Activated T-cell treated with anti-CD3 and anti-CD28 coated beads, Interleukin-2, amount 50 U/mL, for 48 hours (primary cell): ENCODE measurements around the gene TMEM273.
A peak's percentile ranks its signal among the peaks of the same experiment; 100 is the strongest.
"Not testable (repeated sequence)": the region's sequence is repeated elsewhere in the genome, so short reads cannot be mapped to it uniquely, and the experiment has no call there.

Experiments
- DNase-seq, 2 experiments: peaks; one replicate each; pipeline ENCODE4 v3.0.0-alpha.2; 2020

The TMEM273 gene

GRCh38 chr10:49204119-49204518 is 15.9 kb upstream of the TMEM273 start:
- no peak for DNase-seq

DNA sequence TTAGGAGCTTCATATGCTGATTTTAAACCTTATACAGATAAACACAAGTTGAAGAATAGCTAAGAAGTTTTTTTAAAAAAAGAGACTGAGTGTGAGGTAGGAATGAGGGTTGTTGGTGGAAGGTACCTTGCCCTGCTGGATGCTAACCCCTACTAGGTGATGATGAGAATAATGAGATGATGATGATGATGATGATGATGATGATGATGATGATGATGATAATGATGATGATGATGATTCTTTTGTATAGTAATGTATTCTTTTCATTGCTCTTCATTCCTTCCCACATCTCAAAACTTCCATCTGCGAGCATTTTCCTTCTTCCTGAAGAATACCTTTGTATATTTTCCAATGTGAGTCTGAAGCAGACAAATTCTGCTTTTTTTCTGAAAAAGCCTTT is 14.1 kb upstream of the TMEM273 start:
- no peak for DNase-seq

- no peak for DNase-seq
Measured at GRCh38 chr10:49200854-49201253, 12.7 kb upstream of the TMEM273 start.

DNA sequence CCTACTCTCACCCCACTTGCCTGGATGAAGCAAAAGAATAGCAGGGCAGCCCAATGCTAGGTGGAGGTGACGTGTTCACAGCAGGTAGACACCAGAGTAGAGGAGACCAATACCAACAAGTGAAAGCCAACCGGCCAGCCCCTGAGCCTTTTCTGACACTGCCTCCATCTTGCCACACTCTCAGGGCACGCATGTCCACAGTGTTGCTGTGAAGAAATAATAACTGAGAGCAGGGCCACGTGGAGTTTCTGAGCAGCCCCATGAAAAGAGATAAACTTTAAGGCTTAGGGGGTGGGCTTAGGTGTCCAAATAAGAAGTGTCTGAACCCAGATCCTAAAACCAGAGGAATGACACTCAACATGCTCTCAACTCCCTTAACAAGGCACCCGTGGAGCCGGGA is 9.0 kb upstream of the TMEM273 start:
- DNase-seq: no peak

DNA sequence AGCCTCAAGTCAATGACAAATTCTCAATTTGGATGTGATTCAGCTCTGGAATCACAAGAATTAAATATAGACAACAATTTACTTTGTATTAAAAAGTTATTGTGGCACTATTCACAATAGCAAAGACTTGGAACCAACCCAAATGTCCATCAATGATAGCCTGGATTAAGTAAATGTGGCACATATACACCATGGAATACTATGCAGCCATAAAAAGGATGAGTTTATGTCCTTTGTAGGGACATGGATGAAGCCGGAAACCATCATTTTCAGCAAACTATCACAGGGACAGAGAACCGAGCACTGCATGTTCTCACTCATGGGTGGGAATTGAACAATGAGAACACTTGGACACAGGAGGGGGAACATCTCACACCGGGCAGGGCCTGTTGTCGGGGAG is 7.7 kb upstream of the TMEM273 start:
- not testable (repeated sequence) for DNase-seq

DNA sequence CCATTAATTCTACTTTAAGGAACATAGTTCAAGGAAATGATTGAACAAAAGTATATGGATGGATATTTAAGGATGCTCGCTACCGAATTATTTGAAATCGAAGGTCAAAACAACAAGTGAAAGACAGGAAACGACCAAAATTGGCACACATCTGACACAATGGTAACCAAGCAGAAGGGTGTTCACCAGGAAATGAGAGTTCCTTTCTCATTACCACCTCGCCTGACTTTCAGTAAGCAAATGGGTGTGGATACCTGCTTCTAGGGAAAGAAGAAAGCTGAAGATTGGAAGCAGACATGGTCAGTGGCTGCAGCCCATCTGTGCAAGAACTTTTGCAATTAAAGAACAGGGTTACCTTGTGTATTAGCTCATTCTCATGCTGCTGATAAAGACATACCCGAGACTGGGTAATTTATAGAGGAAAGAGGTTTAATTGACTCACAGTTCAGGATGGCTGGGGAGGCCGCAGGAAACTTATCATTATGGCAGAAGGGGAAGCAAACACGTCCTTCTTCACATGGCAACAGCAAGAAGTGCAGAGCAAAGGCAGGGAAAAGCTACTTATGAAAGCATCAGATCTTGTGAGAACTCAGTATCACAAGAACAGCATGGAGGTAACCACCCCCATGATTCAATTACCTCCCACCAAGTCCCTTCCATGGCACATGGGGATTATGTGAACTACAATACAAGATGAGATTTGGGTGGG is 6.2 kb upstream of the TMEM273 start:
- no peak for DNase-seq

DNA sequence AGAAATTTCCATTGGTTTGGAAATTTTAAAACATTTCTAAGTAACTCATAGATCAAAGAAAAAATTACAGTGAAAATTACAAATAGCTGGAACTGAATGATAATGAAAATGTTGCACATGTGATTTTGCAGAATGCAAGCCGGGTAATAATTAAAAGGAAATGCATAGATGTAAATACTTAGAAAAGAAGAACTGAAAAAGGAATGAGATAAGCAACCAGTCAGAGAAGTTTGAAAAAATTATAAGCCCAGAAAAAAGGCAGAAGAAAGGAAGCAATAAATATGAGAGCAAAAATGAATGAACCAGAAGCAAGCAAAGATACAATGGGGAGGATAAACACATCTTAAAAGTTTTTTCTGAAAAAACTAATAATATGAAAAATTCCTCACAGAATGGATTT is 3.2 kb upstream of the TMEM273 start:
- DNase-seq: no peak

DNA sequence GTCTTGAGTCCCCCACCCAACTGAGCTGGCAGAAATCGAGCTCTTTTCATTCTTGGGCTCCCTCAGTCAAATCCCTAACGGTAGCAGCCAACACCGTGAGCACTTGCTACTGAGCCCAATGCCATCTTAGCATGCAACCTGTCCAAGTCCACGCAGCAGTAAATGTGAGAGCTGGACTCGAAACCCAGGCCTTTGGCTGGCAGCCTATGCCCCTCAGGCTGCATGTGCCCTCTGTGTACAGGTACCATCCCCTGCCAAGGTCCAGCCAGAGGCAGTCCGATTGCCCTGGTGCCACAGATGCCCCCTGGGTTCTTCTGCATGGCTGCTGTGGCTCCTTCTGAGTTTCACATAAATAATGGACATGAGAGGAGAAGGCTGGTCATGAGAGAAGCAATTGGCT is 1.2 kb upstream of the TMEM273 start:
- DNase-seq: no peak

DNA sequence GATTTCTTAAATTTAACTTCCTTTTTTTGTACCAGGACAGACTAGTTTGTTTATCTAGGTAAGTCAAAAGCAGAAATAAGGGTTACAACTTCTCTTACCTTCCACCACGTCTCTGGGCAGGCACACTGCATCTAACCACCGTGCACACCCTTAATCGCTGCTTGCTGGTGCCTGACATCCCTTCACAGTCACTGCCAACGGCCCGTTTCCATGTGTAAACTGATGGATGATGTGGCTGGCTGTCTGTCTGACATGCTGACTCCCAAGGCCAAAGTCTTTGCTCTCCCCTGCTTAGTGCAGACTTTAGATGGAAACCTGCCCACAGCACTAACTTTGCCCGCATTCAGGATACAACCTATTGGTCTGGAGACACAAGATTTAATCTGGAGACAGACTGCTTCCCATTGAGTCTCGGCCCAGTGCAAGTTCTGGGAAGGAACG is 1.1 kb downstream of the TMEM273 start:
- DNase-seq: peak in 1 of 2 experiments; percentile 16

DNA sequence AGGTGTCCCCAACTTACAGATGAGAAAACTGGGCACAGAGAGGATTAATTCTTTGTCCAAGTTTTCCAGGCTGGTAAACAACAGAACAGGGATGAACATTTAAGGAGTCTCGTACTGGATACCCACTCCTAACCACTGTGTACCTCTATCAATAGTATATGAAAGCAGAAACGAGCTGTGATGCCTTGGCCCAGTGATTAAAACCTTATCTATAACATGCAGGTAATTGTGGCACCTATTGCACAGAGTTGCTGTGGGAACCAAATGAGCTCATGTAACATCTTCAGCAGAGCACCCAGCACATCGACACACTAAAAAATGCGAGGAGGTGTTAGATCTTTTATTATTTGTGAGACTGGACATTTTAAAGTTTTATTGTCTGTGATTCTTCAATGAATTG is 1.6 kb downstream of the TMEM273 start:
- DNase-seq: no peak

GRCh38 chr10:49185213-49185612 is 3.0 kb downstream of the TMEM273 start:
- DNase-seq: no peak

DNA sequence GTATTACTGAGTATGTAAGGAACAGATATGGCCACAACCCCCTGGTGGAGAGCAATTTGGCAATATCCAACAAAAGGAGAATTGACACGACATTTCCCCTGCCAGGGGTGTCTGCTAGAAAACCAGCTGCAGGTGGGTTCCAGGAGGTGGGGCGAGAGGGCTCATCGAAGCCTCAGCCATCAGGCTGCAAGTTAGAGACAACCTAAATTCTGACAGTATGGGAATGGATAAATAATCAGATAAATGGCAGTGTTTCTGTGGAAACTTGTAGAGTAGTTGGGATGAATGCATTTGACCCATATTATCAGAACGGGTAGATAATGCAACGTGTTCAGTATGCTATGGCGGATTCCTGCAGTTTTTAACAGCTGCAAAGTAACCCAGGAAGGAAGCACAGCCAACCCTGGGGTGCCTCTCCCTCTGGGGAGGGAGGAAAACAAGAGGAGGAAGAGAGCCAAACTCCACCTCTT is 3.5 kb downstream of the TMEM273 start:
- no peak for DNase-seq

- DNase-seq: peak in 1 of 2 experiments; percentile 53
Measured at GRCh38 chr10:49183596-49184542, 4.3 kb downstream of the TMEM273 start.

- DNase-seq: no peak
Measured at GRCh38 chr10:49182776-49183175, 5.4 kb downstream of the TMEM273 start.

DNA sequence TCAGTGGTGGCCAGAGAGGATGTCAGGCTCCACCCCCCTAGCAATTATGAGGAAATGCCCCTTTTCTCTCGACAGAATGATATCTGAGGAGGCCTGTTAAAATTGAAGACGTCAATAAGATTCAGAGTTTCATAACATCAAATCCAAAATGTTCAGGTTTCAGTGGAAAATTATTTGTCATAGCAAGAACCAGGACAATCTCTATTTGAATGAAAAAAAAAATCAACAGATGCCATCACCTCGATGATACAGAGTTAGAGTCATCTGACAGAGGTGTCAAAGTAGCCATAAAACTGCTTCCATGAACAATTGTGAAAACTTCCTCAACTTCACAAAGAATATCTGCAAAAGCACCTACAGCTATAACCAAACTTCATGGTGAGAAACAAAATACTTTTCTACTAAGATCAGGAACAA is 7.7 kb downstream of the TMEM273 start:
- DNase-seq: no peak

DNA sequence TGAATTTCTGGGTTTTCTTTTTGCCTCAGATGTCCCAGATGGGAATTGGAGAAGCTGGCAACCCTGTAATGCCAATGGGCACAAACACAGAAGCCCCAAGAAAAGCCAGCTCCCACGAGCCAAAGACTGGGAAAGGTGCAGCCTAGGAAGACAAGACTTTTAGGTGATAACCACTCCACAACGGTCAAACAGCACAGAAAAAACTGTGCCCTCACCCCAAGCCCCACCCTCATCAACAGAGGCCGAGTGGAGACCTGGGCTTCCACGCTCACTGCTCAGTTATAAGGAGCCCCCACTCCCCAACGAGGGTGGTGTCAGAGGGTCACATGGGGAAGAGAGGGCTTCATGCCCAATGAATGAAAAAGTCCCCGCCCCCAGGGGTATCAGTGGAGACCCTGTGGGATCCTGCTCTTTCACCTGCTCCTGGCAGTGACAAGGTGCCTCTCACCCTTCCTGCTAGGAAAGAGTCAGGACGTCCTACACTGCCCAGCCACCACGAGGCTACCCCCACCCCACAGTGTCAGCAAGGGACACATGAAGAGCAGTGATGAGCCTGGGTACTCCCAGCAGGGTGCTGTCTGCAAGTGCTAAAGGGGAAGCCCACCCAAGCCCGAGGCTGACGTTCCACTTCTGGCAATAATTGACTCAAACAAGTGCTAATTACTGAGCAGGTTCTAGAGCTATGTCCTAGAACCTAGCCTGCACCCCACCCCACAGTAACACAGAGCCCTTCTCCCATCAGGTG is 8.3 kb downstream of the TMEM273 start:
- DNase-seq: peak; percentile 51 to 59

- peak in 1 of 2 experiments; percentile 20 for DNase-seq
Measured at GRCh38 chr10:49178489-49179471, 9.4 kb downstream of the TMEM273 start.

DNA sequence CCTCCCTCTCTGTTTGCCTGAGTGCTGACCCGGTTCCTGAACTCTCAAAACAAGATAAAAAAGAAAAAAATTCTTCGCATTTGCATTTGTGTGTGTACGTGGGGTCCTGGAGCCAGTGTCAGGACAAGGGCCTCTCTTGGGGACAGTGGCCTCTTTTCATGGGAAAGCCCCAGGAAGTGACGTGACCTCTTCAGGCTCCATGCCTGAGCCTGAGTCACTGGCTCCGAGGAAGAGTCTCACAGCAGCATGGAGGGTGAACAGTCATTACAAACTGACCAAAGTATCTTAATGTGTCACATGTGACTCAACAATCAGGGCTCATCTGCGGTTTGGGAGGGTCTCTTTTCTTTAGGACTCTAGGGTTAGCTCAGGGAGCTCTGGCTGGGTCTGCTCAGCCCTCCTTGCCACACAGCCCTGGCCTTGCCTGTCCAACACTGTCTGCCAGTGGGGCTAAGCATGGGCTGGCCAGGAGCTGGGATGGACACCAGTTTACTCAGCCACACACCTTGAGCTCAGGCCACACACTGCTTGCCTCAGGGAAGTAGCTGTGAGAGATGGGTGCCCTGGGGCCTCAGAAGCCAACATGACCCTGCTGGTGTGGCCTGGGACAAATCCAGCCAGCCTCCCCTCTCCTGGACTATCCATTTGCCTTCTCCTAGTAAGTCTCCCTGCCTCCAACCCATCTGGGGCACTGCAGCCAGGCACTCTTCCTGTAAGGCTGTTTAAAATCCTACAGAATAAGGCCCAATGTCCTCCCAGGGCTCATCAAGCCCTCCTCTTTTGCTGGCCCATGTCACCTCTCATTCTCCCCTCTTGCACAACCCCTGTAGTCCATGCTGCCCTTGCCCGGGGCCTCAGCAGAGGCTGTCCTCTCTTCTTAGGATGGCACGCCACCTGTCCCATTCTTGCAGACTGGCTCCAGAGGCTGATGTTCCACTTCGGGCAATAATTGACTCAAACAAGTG is 10.5 kb downstream of the TMEM273 start:
- peak; percentile 79 to 83 for DNase-seq

DNA sequence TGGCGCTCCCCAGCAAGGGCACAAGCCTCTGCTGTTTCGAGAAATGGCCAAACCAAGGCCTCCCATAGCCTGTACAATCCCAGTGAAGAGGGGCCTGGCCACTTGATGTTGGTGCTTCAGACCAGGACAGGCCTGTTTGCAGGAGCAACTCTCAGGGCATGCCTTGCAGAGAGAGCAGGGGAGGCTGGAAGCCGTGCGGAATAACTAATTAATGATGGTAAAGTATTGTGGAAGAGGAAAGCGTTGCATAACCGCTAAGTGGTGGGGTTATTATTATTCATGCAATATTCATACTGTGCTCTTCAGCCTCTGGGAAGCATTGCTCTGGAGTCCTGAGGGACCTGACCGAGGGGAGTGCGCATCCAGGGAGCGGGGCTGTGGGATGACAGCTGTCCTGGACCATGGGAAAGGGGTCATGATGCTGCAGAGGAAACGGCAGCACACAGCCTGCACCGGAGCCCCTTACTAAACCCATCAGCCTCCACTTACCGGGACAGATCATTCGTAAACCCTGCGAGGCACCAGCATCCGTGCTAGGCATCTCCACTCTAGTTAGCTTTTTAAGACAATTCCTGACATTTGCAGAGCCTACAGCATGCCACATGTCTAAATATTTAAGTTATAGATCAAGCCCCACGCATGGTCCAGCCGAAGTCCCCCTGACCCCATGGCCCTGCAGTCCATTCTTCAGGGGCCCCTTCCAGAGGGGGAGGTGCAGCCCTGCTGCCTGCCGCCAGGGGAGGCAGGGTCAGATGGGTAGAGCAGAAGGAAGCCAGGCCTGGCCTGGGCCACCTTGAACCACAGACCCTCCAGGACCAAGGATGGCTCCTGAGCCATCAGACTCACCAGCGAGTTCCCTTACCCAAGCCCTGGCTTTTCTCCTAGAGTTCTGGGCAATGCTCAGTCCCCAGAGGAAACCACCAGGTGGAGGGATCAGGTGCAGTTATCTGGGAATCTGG is 11.6 kb downstream of the TMEM273 start:
- DNase-seq: peak in 1 of 2 experiments; percentile 17
